K562 (cell line): ENCODE data around the gene ANKS1B. TPM values are rescaled to one million over a fixed set of nuclear protein-coding genes. Genes with fewer than 3 reads are reported as not detected.

Source experiments
- ATAC-seq: fragments of 200-7000 bp; cut with Tn5 transposase; 3 replicates; pipeline ENCODE4 v1.9.1; 2020; ENCODE audit warnings: moderate library complexity
- BruUV-seq: library from RNA; stranded (reverse); fragments of 400-500 nt; replicated peaks from 2 replicates; lab custom pipeline; 2021; lab: Mats Ljungman, UMichigan
- CTCF ChIA-PET: fragments of 300-600 bp; formaldehyde crosslinking; extraction: SDS; loops from one replicate; lab custom pipeline; 2021; ENCODE audit warnings: low intra/inter-chr PET ratio; lab: Yijun Ruan, JAX
- POLR2A ChIA-PET: fragments of 300-600, 350-650 bp; sonication (Branson Sonifier 250); formaldehyde crosslinking; extraction: SDS; loops from one replicate; lab custom pipeline; 2021; ENCODE audit warnings: antibody characterized with exemption, inconsistent platforms; lab: Yijun Ruan, JAX
- DNase-seq, 4 experiments: peaks; one replicate each; pipeline versions ENCODE4 v3.0.0 to v3.0.0-alpha.2; 2011 to 2018; ENCODE audit warnings: low spot score in 3 of 4, mixed read lengths in 3 of 4; ENCODE audit errors: extremely low read depth in 1 of 4
- FAIRE-seq: peaks from 2 replicates; lab custom pipeline; 2011; peaks lifted over from hg19 to GRCh38; lab: Jason Lieb, UNC
- H2AFZ ChIP-seq: 2 replicates; pipeline ENCODE4 v1.6.0; 2011; ENCODE audit warnings: low read depth, low read length, control low read depth, inconsistent platforms
- H3K27ac ChIP-seq: fragments of 200-600 bp; 3 replicates; pipeline ENCODE4 v1.8.0; 2011; ENCODE audit warnings: low read depth, mild to moderate bottlenecking, control low read depth, inconsistent platforms, low read length, moderate library complexity, mixed read lengths; ENCODE audit errors: extremely low read depth
- H3K27me3 ChIP-seq, 2 experiments: fragments of 300-600 bp in 1 of 2; 2 replicates in 1 of 2; 3 replicates in 1 of 2; pipeline versions ENCODE4 v1.6.0 to v1.8.0; 2011; ENCODE audit warnings: inconsistent platforms in 2 of 2, low read length in 2 of 2, mild to moderate bottlenecking in 1 of 2, mixed read lengths in 1 of 2, moderate library complexity in 1 of 2; ENCODE audit not compliant: control insufficient read depth in 2 of 2, insufficient read depth in 2 of 2
- H3K36me3 ChIP-seq: fragments of 300-600 bp; 3 replicates; pipeline ENCODE4 v1.8.0; 2011; ENCODE audit warnings: mild to moderate bottlenecking, low read length, inconsistent platforms; ENCODE audit not compliant: control insufficient read depth, insufficient read depth
- H3K4me1 ChIP-seq, 2 experiments: fragments of 200-600 bp in 1 of 2; replicated peaks in 1 of 2; 2 replicates in 1 of 2; 3 replicates in 1 of 2; pipeline versions ENCODE4 v1.5.1 to v1.8.0; 2011; ENCODE audit warnings: inconsistent platforms in 2 of 2, low read length in 2 of 2, mild to moderate bottlenecking in 1 of 2, mixed read lengths in 1 of 2, moderate library complexity in 1 of 2; ENCODE audit not compliant: control insufficient read depth in 2 of 2, insufficient read depth in 2 of 2
- H3K4me2 ChIP-seq: 2 replicates; pipeline ENCODE4 v1.6.1; 2011; ENCODE audit warnings: low read length, control low read depth, inconsistent platforms, mixed read lengths; ENCODE audit not compliant: insufficient read depth
- H3K4me3 ChIP-seq: fragments of 200-600 bp; sonication (generic), shearing (Covaris generic); 2 replicates; pipeline ENCODE4 v1.5.1; 2016; ENCODE audit warnings: control low read depth, inconsistent platforms
- H3K79me2 ChIP-seq: fragments of 200-600 bp; 3 replicates; pipeline ENCODE4 v1.8.0; 2011; ENCODE audit warnings: low read length, inconsistent platforms; ENCODE audit not compliant: control insufficient read depth, insufficient read depth
- H3K9ac ChIP-seq, 2 experiments: 2 replicates each; pipeline versions ENCODE4 v1.6.0 to v1.6.1; 2011; ENCODE audit warnings: low read depth in 2 of 2, low read length in 2 of 2, control low read depth in 1 of 2, inconsistent platforms in 1 of 2, mild to moderate bottlenecking in 1 of 2, mixed read lengths in 1 of 2; ENCODE audit not compliant: insufficient read depth in 1 of 2
- H3K9me1 ChIP-seq: one replicate; pipeline ENCODE4 v1.6.0; 2011; ENCODE audit warnings: inconsistent platforms, mild to moderate bottlenecking, low read length, moderate library complexity; ENCODE audit not compliant: control insufficient read depth, insufficient read depth
- H3K9me3 ChIP-seq: replicated peaks from 2 replicates; pipeline ENCODE4 v1.5.1; 2011; ENCODE audit warnings: low read depth, low read length, inconsistent platforms; ENCODE audit not compliant: control insufficient read depth, insufficient read depth
- H4K20me1 ChIP-seq: replicated peaks from 2 replicates; pipeline ENCODE4 v1.6.1; 2011; ENCODE audit warnings: low read length, inconsistent platforms, mixed read lengths; ENCODE audit not compliant: control insufficient read depth, insufficient read depth
- BHLHE40 ChIP-seq: IDR thresholded peaks from 2 replicates; pipeline ENCODE4 v1.6.1; 2011; ENCODE audit warnings: low read length, improper control_type of control experiment
- CREB1 ChIP-seq, 2 experiments: sonication (generic) in 1 of 2; formaldehyde crosslinking in 1 of 2; IDR thresholded peaks; 2 replicates each; pipeline versions ENCODE4 v1.6.1 to v1.8.0; 2012 to 2022; ENCODE audit warnings: inconsistent platforms in 1 of 2, mild to moderate bottlenecking in 1 of 2, missing genetic modification reagents in 1 of 2, moderate library complexity in 1 of 2
- FOXO4 ChIP-seq: fragments of 450-650 bp; formaldehyde crosslinking; IDR thresholded peaks from 2 replicates; pipeline ENCODE4 v1.4.0; 2020; ENCODE audit warnings: mild to moderate bottlenecking, moderate library complexity
- IFI16 ChIP-seq: fragments of 250-450 bp; sonication (Bioruptor Pico); IDR thresholded peaks from 2 replicates; pipeline ENCODE4 v2.1.2; 2022; ENCODE audit warnings: mild to moderate bottlenecking, inconsistent platforms
- MEF2D ChIP-seq: conservative IDR thresholded peaks from 2 replicates; pipeline ENCODE4 v1.6.1; 2016; ENCODE audit warnings: low read depth, missing genetic modification characterization, missing compliant biosample characterization
- MXD1 ChIP-seq: fragments of 250-450 bp; sonication (Bioruptor Pico); IDR thresholded peaks from 2 replicates; pipeline ENCODE4 v1.8.0; 2021; ENCODE audit warnings: borderline replicate concordance, mild to moderate bottlenecking, moderate library complexity; ENCODE audit not compliant: poor library complexity, severe bottlenecking
- NFATC3 ChIP-seq: fragments of 450-650 bp; IDR thresholded peaks from 2 replicates; pipeline ENCODE4 v1.6.1; 2017; ENCODE audit warnings: mild to moderate bottlenecking
- RERE ChIP-seq: sonication (generic); formaldehyde crosslinking; IDR thresholded peaks from 2 replicates; pipeline ENCODE4 v1.8.0; 2023; ENCODE audit warnings: missing genetic modification reagents, mild to moderate bottlenecking, borderline replicate concordance
- SRSF7 ChIP-seq: fragments of 200-400 bp; formaldehyde crosslinking; optimal IDR thresholded peaks from 2 replicates; pipeline ENCODE3; 2017; ENCODE audit warnings: mild to moderate bottlenecking, low read depth, low read length
- SRSF9 ChIP-seq: fragments of 200-400 bp; formaldehyde crosslinking; IDR thresholded peaks from 2 replicates; pipeline ENCODE4 v1.6.1; 2017; ENCODE audit warnings: low read depth, low read length, borderline replicate concordance
- SUPT5H ChIP-seq: fragments of 450-650 bp; IDR thresholded peaks from 2 replicates; pipeline ENCODE4 v1.6.1; 2016
- YBX1 ChIP-seq: fragments of 450-650 bp; IDR thresholded peaks from 2 replicates; pipeline ENCODE4 v1.7.1; 2016; ENCODE audit warnings: mild to moderate bottlenecking
- in situ Hi-C: fragments of 300-500 bp; cut with MboI; formaldehyde crosslinking; loops from 4 replicates; pipeline ENCODE4 v1.15.0; 2018; ENCODE audit warnings: inconsistent platforms, mixed read lengths
- intact Hi-C: fragments of 100-400 bp; cut with micrococcal nuclease; formaldehyde crosslinking; loops from 2 replicates; pipeline ENCODE4 v1.14.2; 2022
- polyA plus RNA-seq, 8 experiments: library from polyadenylated mRNA; depleted of rRNA in 4 of 8; stranded (reverse) in 5 of 8; unstranded in 3 of 8; fragments of >200 nt; fragmentation: Nextera tagmentation in 2 of 8; fragmentation: Illumina TruSeq in 1 of 8; extraction: Ambion mirVana in 2 of 8; extraction: Trizol in 1 of 8; gene quantifications; 2 replicates each; pipeline versions ENCODE4 v1.2.1 to v1.2.3, GENCODE V29; 2011 to 2014; ENCODE audit warnings: inconsistent platforms in 1 of 8, missing spikeins in 1 of 8
- total RNA-seq, 7 experiments: library from RNA; depleted of rRNA in 6 of 7; stranded (reverse); fragments of >200 nt in 6 of 7; fragmentation: Illumina TruSeq in 2 of 7; extraction: Trizol in 2 of 7; gene quantifications; 2 replicates each; pipeline versions ENCODE4 v1.2.1 to v1.2.3, GENCODE V29; 2011 to 2021; ENCODE audit warnings: low replicate concordance in 1 of 7

Gene ANKS1B
- total and polyA plus RNA-seq, 9 of the 15 experiments (the other 6 are each of a cell fraction or from before 2014, with no cell fraction given): 0.04 to 0.47 (median 0.28) TPM; not detected in 4

- Histone ChIP-seq H3K9me1 (no peaks in the 10 kb centered on the region), H3K27ac (no peak overlapping the region), H3K79me2 (no peaks in the 10 kb centered on the region), H4K20me1 (no peaks in the 10 kb centered on the region), H3K4me3 (no peak overlapping the region), H2AFZ (no peak overlapping the region), H3K9me3 (no peaks in the 10 kb centered on the region), H3K4me2 (no peak overlapping the region), H3K9ac (no peak overlapping the region), H3K27me3 (no peaks in the 10 kb centered on the region), H3K36me3 (no peaks in the 10 kb centered on the region), H3K4me1 (no peaks in the 10 kb centered on the region)
- ChIA-PET CTCF (no interaction called here), POLR2A (no interaction called here)
- DNase-seq: no peak
- in situ Hi-C loops: no loop called here
- no peak for FAIRE-seq
- no peak for ATAC-seq
- no TSS peak for BruUV-seq
- intact Hi-C loops: no loop called here
- no peak for TF ChIP-seq NFATC3
- no peak for TF ChIP-seq MXD1 (CRISPR knock-in tag)
- no peak for TF ChIP-seq SRSF9
- TF ChIP-seq CREB1 (IDR thresholded peaks at IDR 0.05): no peak
- TF ChIP-seq CREB1 (CRISPR knock-in tag; IDR thresholded peaks at IDR 0.05): no peak
- no peak for TF ChIP-seq IFI16 (CRISPR knock-in tag)
- TF ChIP-seq BHLHE40: no peak
- TF ChIP-seq MEF2D (tag): no peak
- no peak for TF ChIP-seq RERE (CRISPR knock-in tag)
- TF ChIP-seq FOXO4 (CRISPR knock-in tag): no peak
- no peak for TF ChIP-seq SRSF7
- TF ChIP-seq YBX1: no peak
- TF ChIP-seq SUPT5H: no peak
These were observed 960.5 kb downstream of the ANKS1B start for GRCh38 chr12:99024191-99024590.
